ENCODE measurements around the gene FGF21. TPM values are rescaled to one million over a fixed set of nuclear protein-coding genes. Genes with fewer than 3 reads are reported as not detected.

FGF21 gene
- total RNA-seq, 4 donors from 2014 or later: not detected

Small RNA genes within 50 kb of the gene (small RNA-seq; reads per million reads assigned to genes)
- gene RNU6-317P: 0 reads per million in 4 donors

Other genes with a start within 250 kb of the FGF21 start
- 1 to 10 TPM in 2 of 4 donors, under 1 TPM in 1, not detected in 1; 0.68 to 2.4 (median 1.1) TPM for gene LMTK3, start 243.7 kb upstream of the FGF21 start, total RNA-seq
- gene SULT2B1, start 203.4 kb upstream of the FGF21 start, total RNA-seq: under 1 TPM in 2 of 4 donors, not detected in 2; 0.32 to 0.41 TPM
- gene SPACA4, start 148.8 kb upstream of the FGF21 start, total RNA-seq: not detected
- gene FAM83E, start 140.4 kb upstream of the FGF21 start, total RNA-seq: 100 to 1,000 TPM in 3 of 4 donors, 10 to 100 TPM in 1; 97.0 to 746 (median 203) TPM
- gene RPL18, start 136.3 kb upstream of the FGF21 start, total RNA-seq: 1,000 to 10,000 TPM; 1,394 to 2,260 (median 1,686) TPM
- gene SPHK2, start 136.0 kb upstream of the FGF21 start, total RNA-seq: 100 to 1,000 TPM in 1 of 4 donors, 10 to 100 TPM in 3; 41.8 to 185 (median 68.7) TPM
- 10 to 100 TPM in 3 of 4 donors, 1 to 10 TPM in 1; 8.7 to 13.8 (median 11.6) TPM for gene DBP, start 118.1 kb upstream of the FGF21 start, total RNA-seq
- 1 to 10 TPM in 2 of 4 donors, not detected in 2; 1.4 to 2.5 TPM for gene CA11, start 109.3 kb upstream of the FGF21 start, total RNA-seq
- gene NTN5, start 82.5 kb upstream of the FGF21 start, total RNA-seq: 1 to 10 TPM in 1 of 4 donors, under 1 TPM in 1, not detected in 2; 0.41 to 1.1 TPM
- gene FUT2, start 59.6 kb upstream of the FGF21 start, total RNA-seq: 10 to 100 TPM; 32.5 to 68.6 (median 55.1) TPM
- gene MAMSTR, start 35.8 kb upstream of the FGF21 start, total RNA-seq: 1 to 10 TPM in 2 of 4 donors, under 1 TPM in 1, not detected in 1; 0.55 to 2.2 (median 1.6) TPM
- 10 to 100 TPM in 2 of 4 donors, 1 to 10 TPM in 2; 3.0 to 11.1 (median 7.0) TPM for gene RASIP1, start 14.9 kb upstream of the FGF21 start, total RNA-seq
- not detected for gene IZUMO1, start 8.6 kb upstream of the FGF21 start, total RNA-seq
- under 1 TPM; 0.27 to 1.00 (median 0.58) TPM for gene FUT1, start 2.9 kb upstream of the FGF21 start, total RNA-seq
- 10 to 100 TPM; 32.4 to 51.5 (median 42.8) TPM for gene BCAT2, start 55.5 kb downstream of the FGF21 start, total RNA-seq
- gene HSD17B14, start 81.0 kb downstream of the FGF21 start, total RNA-seq: 10 to 100 TPM in 1 of 4 donors, 1 to 10 TPM in 3; 3.5 to 15.1 (median 5.4) TPM
- gene PLEKHA4, start 113.1 kb downstream of the FGF21 start, total RNA-seq: 10 to 100 TPM in 2 of 4 donors, 1 to 10 TPM in 2; 2.6 to 34.4 (median 10.3) TPM
- 100 to 1,000 TPM in 1 of 4 donors, 10 to 100 TPM in 3; 49.4 to 109 (median 69.5) TPM for gene PPP1R15A, start 116.9 kb downstream of the FGF21 start, total RNA-seq
- not detected for gene TULP2, start 143.2 kb downstream of the FGF21 start, total RNA-seq
- 100 to 1,000 TPM; 135 to 196 (median 174) TPM for gene NUCB1, start 144.8 kb downstream of the FGF21 start, total RNA-seq
- 1 to 10 TPM in 2 of 4 donors, not detected in 2; 3.4 to 4.9 TPM for gene DHDH, start 178.2 kb downstream of the FGF21 start, total RNA-seq
- gene BAX, start 199.4 kb downstream of the FGF21 start, total RNA-seq: 100 to 1,000 TPM in 2 of 4 donors, 10 to 100 TPM in 2; 74.5 to 152 (median 112) TPM
- gene FTL, start 209.8 kb downstream of the FGF21 start, total RNA-seq: 1,000 to 10,000 TPM; 3,057 to 3,935 (median 3,837) TPM
- 100 to 1,000 TPM in 1 of 4 donors, 10 to 100 TPM in 3; 31.8 to 107 (median 40.9) TPM for gene GYS1, start 237.8 kb downstream of the FGF21 start, total RNA-seq
- gene RUVBL2, start 238.4 kb downstream of the FGF21 start, total RNA-seq: 10 to 100 TPM; 48.6 to 66.9 (median 59.4) TPM